Measurements from ENCODE around the gene DPH7. TPM values are rescaled to one million over a fixed set of nuclear protein-coding genes. Genes with fewer than 3 reads are reported as not detected.
"Not testable (repeated sequence)": the region's sequence is repeated elsewhere in the genome, so short reads cannot be mapped to it uniquely, and the experiment has no call there.

The DPH7 gene
- total and polyA plus RNA-seq, 2 of the 8 experiments (the other 6 are each of a cell fraction or from before 2014, with no cell fraction given): 44.6 to 45.5 TPM

DNA sequence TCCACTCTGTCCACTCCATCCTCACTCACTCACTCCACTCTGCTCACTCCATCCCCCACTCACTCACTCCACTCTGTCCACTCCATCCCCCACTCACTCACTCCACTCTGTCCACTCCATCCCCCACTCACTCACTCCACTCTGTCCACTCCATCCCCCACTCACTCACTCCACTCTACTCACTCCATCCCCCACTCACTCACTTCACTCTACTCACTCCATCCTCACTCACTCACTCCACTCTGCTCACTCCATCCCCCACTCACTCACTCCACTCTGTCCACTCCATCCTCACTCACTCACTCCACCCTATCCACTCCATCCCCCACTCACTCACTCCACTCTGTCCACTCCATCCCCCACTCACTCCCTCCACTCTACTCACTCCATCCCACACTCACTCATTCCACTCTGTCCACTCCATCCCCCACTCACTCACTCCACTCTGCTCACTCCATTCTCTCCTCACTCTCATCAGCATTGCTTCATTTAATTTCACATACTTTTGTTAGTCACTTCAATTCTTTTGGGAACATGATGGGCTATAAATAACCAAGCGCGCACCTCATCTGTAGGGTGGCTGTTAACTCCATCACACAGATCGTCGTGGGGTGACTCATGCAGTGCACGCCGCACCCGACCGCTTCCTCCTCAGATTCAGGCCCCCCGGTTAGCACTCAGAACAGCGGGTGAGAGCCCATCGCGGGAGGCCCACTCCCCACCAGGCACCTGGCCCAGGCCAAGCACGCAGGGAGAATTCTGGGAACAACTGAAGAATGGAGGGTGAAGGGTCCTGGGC is 59.9 kb downstream of the DPH7 start:
- FAIRE-seq: not testable (repeated sequence)

More for the DNA sequence above, 59.9 kb downstream of the DPH7 start:
- H4K5ac ChIP-seq (ENCODE audit: insufficient read length, low read depth, low read length); H3K4ac ChIP-seq (replicated peaks; ENCODE audit: insufficient read length, low read depth, low read length); H3K27ac ChIP-seq (ENCODE audit: low read depth, low read length); POLR2A ChIA-PET (ENCODE audit: partially characterized antibody); H3K23ac ChIP-seq (ENCODE audit: insufficient read length); H3K9ac ChIP-seq (replicated peaks in 1 of 4; ENCODE audit: extremely low read depth in 1 of 4, low read depth in 3 of 4, low read length in 3 of 4); DNase-seq (ENCODE audit: low read depth in 1 of 2, low spot score in 2 of 2); H3K9me3 ChIP-seq (ENCODE audit: insufficient read depth in 2 of 2, low read depth in 1 of 2, low read length in 1 of 2); H2BK5ac ChIP-seq (ENCODE audit: low read depth, low read length); H4K20me1 ChIP-seq (replicated peaks in 1 of 2; ENCODE audit: control insufficient read depth in 1 of 2, insufficient read depth in 2 of 2, low read length in 2 of 2); H3K14ac ChIP-seq (ENCODE audit: insufficient read length); H3K27me3 ChIP-seq (replicated peaks in 1 of 4; ENCODE audit: control insufficient read depth in 3 of 4, extremely low read depth in 1 of 4, insufficient read depth in 3 of 4, low read length in 3 of 4); CTCF ChIA-PET (ENCODE audit: partially characterized antibody); H3K36me3 ChIP-seq (ENCODE audit: control insufficient read depth in 2 of 4, insufficient read depth in 4 of 4, low read length in 3 of 4); H3K56ac ChIP-seq (replicated peaks; ENCODE audit: insufficient read length, low read depth, low read length); H4K91ac ChIP-seq (replicated peaks; ENCODE audit: insufficient read length, low read length); H3K79me1 ChIP-seq (ENCODE audit: low read depth, low read length); H2BK15ac ChIP-seq (ENCODE audit: low read length); H3K4me1 ChIP-seq (replicated peaks in 1 of 4; ENCODE audit: control insufficient read depth in 3 of 4, insufficient read depth in 4 of 4, low read length in 3 of 4); H2BK20ac ChIP-seq (ENCODE audit: low read length); H3K4me3 ChIP-seq (ENCODE audit: extremely low read depth in 1 of 4, insufficient read depth in 2 of 4, low read depth in 3 of 4, low read length in 4 of 4); H3K79me2 ChIP-seq (ENCODE audit: control insufficient read depth in 1 of 2, insufficient read depth in 2 of 2, low read length in 2 of 2); H3K23me2 ChIP-seq (ENCODE audit: low read depth, low read length); H2BK12ac ChIP-seq (ENCODE audit: low read depth, low read length); H2AK5ac ChIP-seq (ENCODE audit: low read depth, low read length); H2BK120ac ChIP-seq (replicated peaks; ENCODE audit: low read depth, low read length); H3K4me2 ChIP-seq (ENCODE audit: insufficient read depth in 1 of 2, low read depth in 2 of 2, low read length in 2 of 2); H2AFZ ChIP-seq (ENCODE audit: low read length); H4K8ac ChIP-seq (ENCODE audit: extremely low read depth, insufficient read depth, low read length); H3K18ac ChIP-seq (ENCODE audit: extremely low read depth, low read length): not testable (repeated sequence)
- peak; percentile 93 for TF ChIP-seq ASH2L (IDR thresholded peaks at IDR 0.05; ENCODE audit: low read length)
- 94% methylated on average over 8 of the region's 13 CpGs; no CpG with 5 or more reads in 1 of the 2 experiments for WGBS, 2 experiments (ENCODE audit: extremely low coverage in 1 of 2, insufficient coverage in 1 of 2, insufficient read length in 1 of 2, insufficient replicate concordance in 2 of 2, low coverage in 1 of 2, low lambda C conversion rate in 2 of 2, missing lambda C conversion rate in 1 of 2)
